Fibroblast of peridontal ligament (primary cell): ENCODE data around the gene SDF4.
"Not testable (repeated sequence)": the region's sequence is repeated elsewhere in the genome, so short reads cannot be mapped to it uniquely, and the experiment has no call there.

ENCODE experiments used
- DNase-seq: peaks from one replicate; pipeline ENCODE4 v3.0.0-alpha.2; 2010; ENCODE audit errors: extremely low read depth

SDF4 gene

GRCh38 chr1:1259951-1260600 is 28.3 kb upstream of the SDF4 start:
- DNase-seq, result no peak

GRCh38 chr1:1259540-1259939 is 27.7 kb upstream of the SDF4 start:
- no peak for DNase-seq

GRCh38 chr1:1259119-1259488 is 27.3 kb upstream of the SDF4 start:
- no peak for DNase-seq

DNA sequence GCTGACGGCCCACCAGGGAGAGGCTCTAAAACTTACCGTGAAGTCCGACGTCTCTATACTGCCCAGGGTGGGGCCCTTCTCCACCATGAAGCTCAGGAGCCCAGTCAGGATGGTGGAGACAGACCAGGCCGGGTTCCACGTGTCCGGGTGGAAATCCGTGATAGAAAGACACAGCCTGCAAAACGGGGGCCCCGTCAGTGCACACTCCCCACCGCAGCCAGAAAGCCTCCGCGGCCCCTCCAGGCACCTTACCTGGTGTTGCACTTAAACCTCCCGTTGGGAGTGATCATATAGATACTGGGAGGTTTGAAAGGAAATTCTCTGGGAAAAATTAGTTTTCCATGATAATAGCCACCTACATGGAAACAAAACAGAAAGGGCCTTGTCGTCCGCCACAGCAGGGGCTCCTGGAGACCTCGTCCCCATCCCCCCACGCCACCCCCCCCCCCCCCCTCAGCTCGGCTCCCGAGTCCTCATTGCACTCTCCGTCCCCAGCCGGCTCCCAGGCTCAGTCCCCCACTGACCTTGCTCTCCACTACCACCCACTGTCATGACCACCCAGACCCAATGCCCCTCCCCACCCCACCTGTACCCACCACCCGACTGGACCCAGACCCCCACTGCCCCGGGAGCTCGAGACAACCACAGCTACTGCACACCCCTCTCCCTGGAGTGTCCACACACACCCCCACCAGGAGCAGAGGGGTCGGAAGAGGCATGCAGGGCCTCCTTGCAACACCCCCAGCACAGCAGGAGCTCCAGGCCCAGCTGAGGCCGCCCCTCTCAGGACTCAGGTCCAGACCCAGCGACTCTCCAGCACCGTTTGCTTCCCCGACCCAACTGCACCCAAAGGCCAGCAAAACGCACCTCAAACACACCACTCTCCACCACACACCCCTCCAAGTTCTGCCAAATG is 25.4 kb upstream of the SDF4 start:
- DNase-seq, result no peak

DNA sequence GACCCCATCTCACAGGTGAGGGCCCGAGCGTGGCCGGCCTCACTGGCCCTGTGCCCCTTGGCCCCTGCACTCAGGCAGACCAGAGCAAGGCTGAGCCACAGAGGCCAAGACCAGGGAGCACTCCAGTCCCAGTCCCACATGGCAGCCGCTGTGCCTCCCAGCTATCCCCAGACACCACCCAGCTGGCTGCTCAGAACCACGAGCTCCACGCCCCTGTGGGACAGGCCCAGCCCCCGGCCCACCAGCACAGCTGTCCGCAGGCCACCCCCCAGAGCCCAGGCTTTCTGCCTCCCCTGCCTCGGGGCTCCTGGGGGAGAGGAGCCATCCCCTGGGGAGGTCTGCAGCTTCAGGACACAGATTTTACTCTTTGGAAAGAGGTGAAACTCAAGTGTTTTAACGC is 23.8 kb upstream of the SDF4 start:
- DNase-seq, result no peak

DNA sequence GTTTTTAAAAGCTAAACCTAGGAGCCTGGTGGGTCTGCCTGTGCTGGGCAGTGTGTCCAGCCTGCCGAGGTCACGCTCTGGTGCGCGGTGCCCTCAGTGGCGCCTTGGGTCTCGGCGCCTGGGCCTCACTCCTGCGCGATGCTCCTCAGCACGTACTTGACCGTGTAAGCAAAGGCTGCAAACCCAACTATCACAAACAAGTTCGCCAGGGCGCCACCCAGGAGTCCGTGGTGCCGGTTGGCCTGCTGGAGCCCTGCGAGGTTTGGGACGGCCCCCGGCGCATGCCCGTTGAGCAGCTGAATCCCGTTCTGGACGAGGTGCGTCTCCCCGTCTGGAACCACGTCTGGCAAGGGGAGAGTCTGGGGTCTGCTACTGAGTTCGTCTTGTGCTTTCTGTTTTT is 23.3 kb upstream of the SDF4 start:
- DNase-seq, result no peak

- DNase-seq, result peak; percentile 59
These were observed 22.8 kb upstream of the SDF4 start for GRCh38 chr1:1254667-1254998.

GRCh38 chr1:1253972-1254666 is 22.3 kb upstream of the SDF4 start:
- DNase-seq, result no peak

DNA sequence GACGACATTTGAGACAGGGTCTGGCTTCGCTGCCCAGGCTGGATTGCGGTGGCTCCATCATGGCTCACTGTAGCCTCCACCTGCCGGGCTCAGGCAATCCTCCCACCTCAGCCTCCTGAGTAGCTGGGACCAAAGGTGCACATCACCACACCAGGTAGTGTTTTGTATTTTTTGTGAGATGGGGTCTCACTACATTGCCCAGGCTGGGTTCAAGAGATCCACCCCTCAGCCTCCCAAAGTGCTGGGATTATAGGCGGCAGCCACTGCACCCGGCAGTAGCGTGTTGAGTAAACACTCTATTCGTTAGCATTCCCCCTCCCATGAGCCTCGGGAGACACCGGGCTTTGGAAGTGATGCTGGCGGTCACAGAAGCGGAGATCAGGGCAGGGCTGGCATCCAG is 21.5 kb upstream of the SDF4 start:
- no peak for DNase-seq

GRCh38 chr1:1250786-1251284 is 19.0 kb upstream of the SDF4 start:
- no peak for DNase-seq

GRCh38 chr1:1248009-1248913 is 16.5 kb upstream of the SDF4 start:
- not testable (repeated sequence) for DNase-seq

DNA sequence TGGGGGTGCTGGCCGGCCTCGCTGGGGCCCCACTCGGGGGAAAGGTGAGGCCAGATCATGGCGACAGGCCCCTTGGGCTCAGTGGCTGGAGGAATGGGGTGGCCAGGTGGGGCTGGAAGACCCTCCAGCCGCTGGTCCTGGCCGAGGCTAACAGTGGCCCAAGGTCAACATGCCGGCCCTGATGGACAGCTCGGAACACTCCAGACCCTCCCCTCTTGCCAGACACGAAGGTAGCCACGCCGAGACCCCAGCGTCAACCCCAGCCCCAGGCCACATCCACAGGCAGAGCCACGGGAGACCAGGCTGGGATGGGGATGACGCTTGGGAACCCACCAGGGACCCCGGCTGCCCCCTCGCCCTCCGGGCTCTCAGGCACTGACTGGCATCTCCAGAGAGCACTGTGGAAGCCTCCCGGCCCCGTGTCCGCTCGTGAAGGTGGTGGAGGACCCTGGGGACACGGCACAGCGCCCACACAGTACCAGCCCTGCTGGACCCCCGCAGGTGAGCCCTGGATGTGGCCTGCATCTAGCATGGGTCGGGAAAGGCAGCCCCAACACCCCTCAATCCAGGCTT is 15.6 kb upstream of the SDF4 start:
- DNase-seq, result no peak

DNA sequence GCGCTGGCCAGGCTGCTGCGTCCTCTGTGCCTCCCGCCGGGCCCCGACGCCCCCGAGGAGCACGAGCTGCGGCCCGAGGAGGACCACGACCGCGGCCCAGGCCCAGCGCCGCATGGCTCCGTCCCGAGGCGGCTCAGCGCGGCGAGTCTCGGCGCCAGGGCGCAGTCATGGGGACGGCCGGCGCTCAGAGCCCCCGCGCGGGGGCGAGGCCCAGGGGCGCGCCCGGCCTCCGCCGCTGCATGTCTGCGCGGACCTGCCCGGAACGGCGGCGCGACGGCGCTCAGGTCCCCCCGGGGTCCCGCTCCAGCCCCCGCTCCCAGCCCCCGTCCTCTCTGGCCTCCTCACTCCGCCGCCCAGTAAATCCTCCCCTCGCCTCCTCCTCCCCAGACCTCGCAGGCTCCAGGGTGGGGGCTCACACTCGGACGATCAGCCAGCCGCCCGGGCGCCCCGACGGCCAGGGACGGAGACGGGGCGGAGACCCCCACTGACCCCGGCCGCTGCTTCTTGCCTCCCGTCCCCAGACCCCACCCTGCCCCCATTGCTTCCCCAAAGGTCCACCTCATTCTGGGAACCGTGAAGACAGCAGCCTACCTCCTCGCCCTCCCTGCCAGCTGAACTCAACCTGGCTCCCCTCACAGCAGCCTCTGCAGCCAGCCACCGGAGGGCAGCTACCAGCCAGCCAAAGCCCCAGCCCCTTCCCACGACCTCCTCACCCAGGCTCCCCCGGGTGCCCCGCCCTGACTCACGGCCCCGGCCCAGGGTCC is 15.0 kb upstream of the SDF4 start, which contains the start of gene C1QTNF12:
Gene C1QTNF12 (minus strand): TSS at position 146 of the 764 bp plus-strand sequence. CDS start 32 bp downstream, at position 114.
- DNase-seq, result no peak

DNA sequence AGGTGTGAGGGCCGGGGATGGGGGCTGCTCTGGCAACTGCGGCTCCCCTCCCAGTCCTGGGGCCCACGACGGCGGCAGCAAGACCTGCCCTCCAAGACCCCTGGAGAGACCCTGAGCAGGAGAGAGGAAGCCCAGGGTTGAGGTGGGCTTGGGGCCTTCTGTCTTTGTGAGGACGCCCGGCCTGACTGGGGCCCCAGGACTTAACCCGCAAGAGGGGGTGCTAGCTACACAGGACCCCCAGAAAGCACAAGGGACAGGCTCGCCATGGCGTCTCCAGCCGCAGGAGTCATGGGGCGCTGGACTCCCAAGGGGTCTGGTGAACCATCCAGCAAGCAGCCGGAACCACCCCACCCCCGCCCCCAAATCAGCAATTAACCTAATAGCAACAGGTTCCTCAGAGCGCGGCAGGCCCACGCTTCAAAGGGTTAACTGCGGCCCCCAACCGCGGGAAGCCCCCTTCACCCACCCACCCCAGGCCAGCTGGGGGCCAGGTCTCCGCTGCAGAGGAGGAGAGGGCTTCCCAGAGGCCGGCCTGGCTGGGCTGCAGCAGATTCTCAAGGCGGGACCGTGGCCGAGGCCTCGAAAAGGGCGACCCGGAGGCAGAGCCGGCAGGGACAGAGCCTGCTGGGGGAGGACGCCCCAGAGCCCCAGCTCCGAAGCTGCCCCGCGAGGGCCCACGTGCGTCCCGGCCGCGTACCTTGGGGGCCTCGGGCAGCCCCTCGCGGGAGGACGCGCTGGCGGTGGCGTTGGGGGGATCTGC is 14.2 kb upstream of the SDF4 start:
- no peak for DNase-seq

DNA sequence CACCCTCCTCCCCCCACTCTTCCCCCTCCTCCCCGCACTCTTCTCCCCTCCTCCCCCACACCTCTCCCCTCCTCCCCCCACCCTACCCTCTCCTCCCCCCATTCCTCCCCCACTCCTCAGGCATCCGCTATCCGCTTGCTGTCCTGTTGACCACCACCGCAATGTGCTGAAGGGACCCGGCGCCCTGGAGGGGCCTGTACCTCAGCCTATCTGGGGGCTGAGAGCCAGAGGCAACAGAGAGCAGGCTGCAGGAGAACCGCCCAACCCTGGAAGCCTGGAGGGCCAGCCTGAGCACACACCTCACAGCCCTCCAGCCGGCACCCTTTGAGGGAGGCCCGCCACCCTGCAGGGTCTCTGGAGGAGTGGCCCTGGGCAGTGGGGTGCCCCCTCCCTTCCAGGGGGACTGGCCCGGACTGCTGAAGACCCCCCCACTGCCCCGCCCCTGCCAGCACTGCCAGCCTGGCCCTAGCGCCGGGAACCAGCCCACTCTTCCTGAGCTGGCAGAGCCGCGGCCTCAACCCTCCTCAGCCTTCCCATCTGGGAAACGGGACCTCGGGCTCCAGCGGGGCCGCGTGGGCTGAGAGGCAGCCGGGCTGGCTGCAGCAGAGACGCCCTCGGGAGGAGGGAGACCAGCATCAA is 13.5 kb upstream of the SDF4 start:
- no peak for DNase-seq

- no peak for DNase-seq
These were observed 12.5 kb upstream of the SDF4 start for GRCh38 chr1:1244192-1244811.

- no peak for DNase-seq
These were observed 12.0 kb upstream of the SDF4 start for GRCh38 chr1:1243807-1244191.

DNA sequence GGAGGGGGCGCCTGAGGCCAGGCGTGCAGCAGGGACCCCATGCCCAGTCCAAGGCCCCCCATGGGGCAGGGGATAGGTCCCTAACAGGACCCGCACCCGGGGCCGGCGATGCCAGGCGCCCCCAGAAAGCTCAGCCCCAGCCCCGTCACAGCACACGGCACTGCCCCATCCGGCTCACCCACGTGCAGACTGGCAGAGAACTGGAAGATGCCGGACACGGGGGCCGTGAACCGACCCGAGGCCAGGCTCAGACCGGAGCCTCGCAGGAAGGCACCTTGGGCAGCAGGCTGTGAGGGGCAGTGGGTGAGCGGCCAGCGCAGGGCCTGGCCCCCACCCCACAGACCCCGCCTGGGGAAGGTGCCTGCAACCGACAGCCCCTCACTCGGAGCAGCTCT is 11.5 kb upstream of the SDF4 start:
- DNase-seq, result no peak
